ENCODE data around the gene USP35. TPM values are rescaled to one million over a fixed set of nuclear protein-coding genes. Genes with fewer than 3 reads are reported as not detected.
"Not testable (repeated sequence)": the region's sequence is repeated elsewhere in the genome, so short reads cannot be mapped to it uniquely, and the experiment has no call there.

The USP35 gene
- total RNA-seq, 4 donors from 2014 or later: 4.6 to 6.1 (median 5.4) TPM

DNA sequence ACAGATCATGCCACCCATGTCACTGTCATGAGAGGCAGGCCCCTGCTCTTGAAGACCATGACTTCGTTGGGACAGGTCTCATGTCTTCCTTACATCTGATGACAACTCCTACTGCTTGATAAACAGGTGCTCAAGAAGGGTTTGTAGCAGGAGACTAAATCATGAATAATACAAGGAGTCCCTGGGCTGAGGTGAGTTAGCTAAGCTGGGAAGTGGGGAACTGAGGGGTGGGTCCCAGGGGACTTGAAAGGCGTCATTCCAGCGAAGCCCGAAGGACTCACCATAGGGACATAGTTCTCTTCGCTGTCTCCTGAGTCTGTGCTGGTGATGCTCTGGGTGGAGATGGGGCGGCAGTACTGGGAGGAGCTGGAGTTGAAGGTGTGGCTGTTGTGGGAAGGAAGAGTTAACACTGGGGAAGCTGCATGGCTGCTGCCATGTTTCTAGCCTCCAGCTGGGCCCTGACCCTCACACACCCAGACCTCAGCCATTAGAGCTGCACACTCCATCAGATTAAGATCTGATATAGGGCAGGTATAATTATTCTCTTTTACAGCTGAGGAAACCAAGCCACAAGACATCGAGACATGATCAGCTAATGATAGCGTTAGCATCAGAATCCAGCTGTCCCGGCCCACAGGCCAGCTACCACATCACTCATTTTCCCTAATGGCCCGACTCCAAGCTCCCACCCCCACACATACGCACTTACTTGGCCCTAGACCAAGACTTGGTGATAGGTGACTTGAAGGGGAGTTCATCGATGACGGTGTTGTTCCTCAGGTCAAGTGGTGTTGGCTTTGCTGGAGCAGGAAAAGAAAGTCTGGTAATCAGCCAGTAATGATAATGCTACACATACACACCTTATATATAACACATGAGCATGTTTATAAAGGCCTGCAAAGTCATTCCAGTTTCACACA lies 32.9 kb downstream of the USP35 start:
- TF ChIP-seq POLR2A (IDR thresholded peaks at IDR 0.05): no peak
- H3K27me3 ChIP-seq: no peaks in the 10 kb centered on the region
- in situ Hi-C loops (cut with MboI; ENCODE audit: low sequenced_read_pairs in 4 of 4): loop anchor here (10.0 to 25.0 kb wide), 4 partner anchors 109 to 343 kb away; partner anchors contain the start of gene NARS2 (in 1 of the 4)
- H3K9me3 ChIP-seq: no peaks in the 10 kb centered on the region
- H3K36me3 ChIP-seq: peaks cover 0 to 69% of the 10 kb centered on the region in 2 donors
- H3K27ac ChIP-seq: no peak overlapping the region
- intact Hi-C loops (cut with DNase I; ENCODE audit: low total_unique reads): no loop called here
- no peak overlapping the region for H3K4me3 ChIP-seq
- DNase-seq (no peak), ATAC-seq (no peak)
- no peaks in the 10 kb centered on the region for H3K4me1 ChIP-seq

GRCh38 chr11:78222726-78223125 lies 34.0 kb downstream of the USP35 start:
- in situ Hi-C loops (cut with MboI; ENCODE audit: low sequenced_read_pairs in 4 of 4): loop anchor here (10.0 to 25.0 kb wide), 4 partner anchors 110 to 342 kb away; partner anchors contain the start of gene NARS2 (in 1 of the 4)
- H3K9me3 ChIP-seq; H3K4me1 ChIP-seq; ATAC-seq; DNase-seq; H3K27ac ChIP-seq; H3K4me3 ChIP-seq; intact Hi-C loops (cut with DNase I; ENCODE audit: low total_unique reads); H3K27me3 ChIP-seq: not testable (repeated sequence)
- peaks cover 0 to 69% of the 10 kb centered on the region in 2 donors for H3K36me3 ChIP-seq

DNA sequence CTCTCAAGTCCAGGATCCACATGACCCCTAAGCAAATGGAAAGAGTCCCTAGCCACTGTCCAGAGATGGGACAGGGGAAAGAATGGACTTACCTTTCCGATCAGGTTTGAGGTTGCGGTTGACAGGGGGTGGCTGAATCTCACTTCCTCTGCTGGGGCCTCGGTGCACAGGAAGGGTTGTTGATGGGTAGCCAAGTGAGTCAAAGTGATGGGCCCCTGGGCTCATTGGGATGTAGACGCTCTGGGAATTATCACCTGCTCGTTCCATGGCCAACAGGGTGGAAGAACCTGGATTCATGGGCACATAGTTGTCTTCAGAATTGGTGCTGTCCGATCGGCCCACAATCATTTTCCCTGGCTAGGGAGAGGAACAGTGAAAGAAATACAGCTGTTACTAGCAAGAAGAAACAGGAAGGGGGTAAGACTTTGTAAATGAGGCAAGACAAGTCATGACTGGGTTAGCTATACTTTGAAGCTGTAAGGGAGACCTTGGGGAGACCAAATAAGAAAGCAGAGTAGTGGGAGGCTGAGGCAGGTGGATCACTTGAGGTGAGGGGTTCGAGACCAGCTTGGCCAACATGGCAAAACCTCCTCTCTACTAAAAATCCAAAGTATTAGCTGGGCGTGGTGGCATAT lies 34.7 kb downstream of the USP35 start:
- no peak overlapping the region for H3K4me3 ChIP-seq
- no peak overlapping the region for H3K27ac ChIP-seq
- H3K9me3 ChIP-seq: no peaks in the 10 kb centered on the region
- H3K36me3 ChIP-seq: peaks cover 0 to 67% of the 10 kb centered on the region in 2 donors
- intact Hi-C loops (cut with DNase I; ENCODE audit: low total_unique reads) (no loop called here), in situ Hi-C loops (cut with MboI; ENCODE audit: low sequenced_read_pairs in 4 of 4) (loop anchor here (10.0 to 25.0 kb wide), 4 partner anchors 111 to 341 kb away; partner anchors contain the start of gene NARS2 (in 1 of the 4))
- no peaks in the 10 kb centered on the region for H3K4me1 ChIP-seq
- H3K27me3 ChIP-seq: no peaks in the 10 kb centered on the region
- ATAC-seq: no peak
- TF ChIP-seq POLR2A (IDR thresholded peaks at IDR 0.05) (no peak), CTCF (IDR thresholded peaks at IDR 0.05 in 4 of 5, conservative IDR thresholded peaks at IDR 0.05 in 1 of 5) (no peak)
- no peak for DNase-seq

DNA sequence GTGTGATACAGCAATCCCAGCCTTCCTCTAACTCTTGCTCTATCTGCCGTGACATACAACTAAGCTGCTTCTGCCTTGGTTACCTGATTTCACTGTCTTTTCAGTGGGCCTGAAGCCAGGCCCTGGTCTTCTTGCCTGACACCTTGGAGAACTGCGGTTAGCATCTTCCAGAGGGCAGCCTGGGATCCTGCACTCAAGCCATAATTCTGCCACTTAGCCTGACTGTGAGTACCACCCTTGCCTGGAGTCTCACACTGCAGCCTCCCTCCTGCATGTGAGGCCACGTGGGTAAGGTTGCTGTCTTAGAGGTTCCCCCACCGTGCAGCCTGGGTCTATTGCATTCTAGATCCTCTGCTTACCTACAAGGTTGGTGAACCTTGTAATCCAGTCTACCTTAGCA lies 35.8 kb downstream of the USP35 start:
- TF ChIP-seq POLR2A (IDR thresholded peaks at IDR 0.05) (no peak), CTCF (IDR thresholded peaks at IDR 0.05 in 4 of 5, conservative IDR thresholded peaks at IDR 0.05 in 1 of 5) (no peak)
- intact Hi-C loops (cut with DNase I; ENCODE audit: low total_unique reads): no loop called here
- H3K36me3 ChIP-seq: peaks cover 0 to 57% of the 10 kb centered on the region in 2 donors
- no peaks in the 10 kb centered on the region for H3K27me3 ChIP-seq
- no peak overlapping the region for H3K4me3 ChIP-seq
- H3K27ac ChIP-seq: no peak overlapping the region
- no peaks in the 10 kb centered on the region for H3K9me3 ChIP-seq
- DNase-seq (no peak), ATAC-seq (no peak)
- no peaks in the 10 kb centered on the region for H3K4me1 ChIP-seq
- in situ Hi-C loops (cut with MboI; ENCODE audit: low sequenced_read_pairs in 4 of 4): loop anchor here (10.0 to 25.0 kb wide), 4 partner anchors 112 to 340 kb away; partner anchors contain the start of gene NARS2 (in 1 of the 4)

DNA sequence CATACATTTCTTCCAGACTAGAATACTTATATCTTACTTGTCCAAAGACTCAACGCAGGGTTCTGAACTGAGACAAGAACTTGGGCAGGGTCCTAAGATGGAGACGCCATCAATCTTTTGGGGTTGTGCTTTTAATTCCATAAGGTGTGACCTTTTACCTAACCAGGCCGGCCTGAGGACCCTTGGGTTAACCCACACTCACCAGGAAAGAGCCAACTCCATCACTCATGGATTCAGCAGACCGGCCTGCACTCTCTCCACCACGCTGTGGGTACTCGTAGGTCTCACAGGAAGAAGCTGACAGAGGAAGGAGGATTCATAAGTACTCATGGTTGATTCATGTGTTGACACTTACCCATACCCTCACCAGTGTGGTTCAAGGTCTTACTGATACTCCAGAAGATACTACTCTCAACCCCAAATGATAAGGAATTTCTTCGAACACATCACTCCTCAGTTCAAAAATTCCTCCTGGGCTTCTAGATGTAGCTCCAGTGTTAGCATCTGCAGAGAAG lies 36.2 kb downstream of the USP35 start:
- intact Hi-C loops (cut with DNase I; ENCODE audit: low total_unique reads) (no loop called here), in situ Hi-C loops (cut with MboI; ENCODE audit: low sequenced_read_pairs in 4 of 4) (loop anchor here (10.0 to 25.0 kb wide), 5 partner anchors 113 to 340 kb away; partner anchors contain the start of genes GAB2 (in 2 of the 4) and NARS2 (in 1 of the 4))
- ATAC-seq (no peak), DNase-seq (no peak)
- Histone ChIP-seq H3K4me3 (no peak overlapping the region), H3K4me1 (no peaks in the 10 kb centered on the region), H3K9me3 (no peaks in the 10 kb centered on the region), H3K27ac (no peak overlapping the region), H3K27me3 (no peaks in the 10 kb centered on the region), H3K36me3 (peaks cover 0 to 52% of the 10 kb centered on the region in 2 donors)
- no peak for TF ChIP-seq CTCF (IDR thresholded peaks at IDR 0.05 in 4 of 5, conservative IDR thresholded peaks at IDR 0.05 in 1 of 5)
- no peak for TF ChIP-seq POLR2A (IDR thresholded peaks at IDR 0.05)
